IgD-negative memory B cell (primary cell): Measurements from ENCODE around the gene PGBD1. TPM values are rescaled to one million over a fixed set of nuclear protein-coding genes. Genes with fewer than 3 reads are reported as not detected.
A peak's percentile ranks its signal among the peaks of the same experiment; 100 is the strongest.

Source experiments
- H3K27ac Mint-ChIP-seq, 3 donors: one replicate each; pipeline ENCODE4 v1.8.0; 2020 to 2022; ENCODE audit warnings: mild to moderate bottlenecking in 3 of 3, mixed read lengths in 3 of 3, moderate library complexity in 1 of 3
- H3K27me3 Mint-ChIP-seq: one replicate; pipeline ENCODE4 v1.8.0; 2021; ENCODE audit warnings: mixed read lengths
- H3K36me3 Mint-ChIP-seq: one replicate; pipeline ENCODE4 v1.8.0; 2020; ENCODE audit warnings: mild to moderate bottlenecking, mixed read lengths
- H3K4me1 Mint-ChIP-seq, 3 donors: one replicate each; pipeline ENCODE4 v1.8.0; 2020 to 2022; ENCODE audit warnings: mixed read lengths in 3 of 3, mild to moderate bottlenecking in 1 of 3
- H3K4me3 Mint-ChIP-seq, 4 donors: one replicate each; pipeline ENCODE4 v1.8.0; 2020 to 2022; ENCODE audit warnings: mild to moderate bottlenecking in 4 of 4, mixed read lengths in 4 of 4, moderate library complexity in 3 of 4
- H3K9me3 Mint-ChIP-seq, 3 donors: one replicate each; pipeline ENCODE4 v1.8.0; 2020 to 2021; ENCODE audit warnings: mixed read lengths in 3 of 3, mild to moderate bottlenecking in 1 of 3
- polyA plus RNA-seq: library from polyadenylated mRNA; unstranded; fragments of 300-500 nt; fragmentation: Illumina TruSeq; gene quantifications from one replicate; pipeline ENCODE4 v1.2.3, GENCODE V29; 2021

Gene PGBD1
- 0.64 TPM for polyA plus RNA-seq

GRCh38 chr6:28281288-28282064 is at the start of gene PGBD1:
PGBD1 (plus strand) TSS chr6:28281572; CDS start chr6:28283814, 2,242 bp downstream.
- Mint-ChIP-seq H3K4me1 (peaks cover 3 to 7% (median 6%) of the 10 kb centered on the region in 3 donors), H3K36me3 (peaks cover 11% of the 10 kb centered on the region), H3K27me3 (peaks cover 5% of the 10 kb centered on the region), H3K4me3 (peak within 1 kb of the TSS; percentile 39 to 92 (median 86)), H3K27ac (no peak within 1 kb of the TSS), H3K9me3 (peaks cover 0 to 3% (median 0%) of the 10 kb centered on the region in 3 donors)

- H3K27ac Mint-ChIP-seq: no peak overlapping the region
- no peaks in the 10 kb centered on the region for H3K9me3 Mint-ChIP-seq
- H3K4me1 Mint-ChIP-seq: peaks cover 1 to 5% (median 2%) of the 10 kb centered on the region in 3 donors
- no peaks in the 10 kb centered on the region for H3K27me3 Mint-ChIP-seq
- peaks cover 12% of the 10 kb centered on the region for H3K36me3 Mint-ChIP-seq
- no peak overlapping the region for H3K4me3 Mint-ChIP-seq
Measured at GRCh38 chr6:28232785-28233184, 48.6 kb upstream of the PGBD1 start.

GRCh38 chr6:28235912-28236452 is 45.4 kb upstream of the PGBD1 start:
- peaks cover 11% of the 10 kb centered on the region for H3K36me3 Mint-ChIP-seq
- H3K27ac Mint-ChIP-seq: no peak overlapping the region
- H3K27me3 Mint-ChIP-seq: no peaks in the 10 kb centered on the region
- H3K4me1 Mint-ChIP-seq: peaks cover 0 to 2% (median 0%) of the 10 kb centered on the region in 3 donors
- H3K9me3 Mint-ChIP-seq: no peaks in the 10 kb centered on the region
- no peak overlapping the region for H3K4me3 Mint-ChIP-seq

GRCh38 chr6:28239636-28240035 is 41.7 kb upstream of the PGBD1 start:
- H3K27me3 Mint-ChIP-seq: no peaks in the 10 kb centered on the region
- H3K27ac Mint-ChIP-seq: no peak overlapping the region
- H3K36me3 Mint-ChIP-seq: peaks cover 9% of the 10 kb centered on the region

GRCh38 chr6:28240471-28240870 is 40.9 kb upstream of the PGBD1 start:
- Mint-ChIP-seq H3K36me3 (peaks cover 9% of the 10 kb centered on the region), H3K4me1 (peaks cover 0 to 4% (median 0%) of the 10 kb centered on the region in 3 donors), H3K9me3 (no peaks in the 10 kb centered on the region), H3K27me3 (no peaks in the 10 kb centered on the region), H3K27ac (peak overlapping the region in 1 of 3 donors; percentile 8), H3K4me3 (no peak overlapping the region)

More at GRCh38 chr6:28239636-28240035, 41.7 kb upstream of the PGBD1 start:
- Mint-ChIP-seq H3K4me3 (no peak overlapping the region), H3K4me1 (peaks cover 0 to 4% (median 0%) of the 10 kb centered on the region in 3 donors), H3K9me3 (no peaks in the 10 kb centered on the region)

- Mint-ChIP-seq H3K4me1 (peaks cover 0 to 4% (median 0%) of the 10 kb centered on the region in 3 donors), H3K36me3 (peaks cover 14% of the 10 kb centered on the region), H3K27ac (no peak overlapping the region), H3K27me3 (no peaks in the 10 kb centered on the region), H3K9me3 (no peaks in the 10 kb centered on the region), H3K4me3 (no peak overlapping the region)
Measured at GRCh38 chr6:28243946-28244345, 37.4 kb upstream of the PGBD1 start.

- no peak overlapping the region for H3K4me3 Mint-ChIP-seq
- peaks cover 17% of the 10 kb centered on the region for H3K36me3 Mint-ChIP-seq
- no peaks in the 10 kb centered on the region for H3K9me3 Mint-ChIP-seq
- H3K27ac Mint-ChIP-seq: no peak overlapping the region
- H3K4me1 Mint-ChIP-seq: peaks cover 4% of the 10 kb centered on the region in 3 donors
- H3K27me3 Mint-ChIP-seq: no peaks in the 10 kb centered on the region
Measured at GRCh38 chr6:28245206-28245941, 36.0 kb upstream of the PGBD1 start.

GRCh38 chr6:28248916-28249315 is 32.5 kb upstream of the PGBD1 start:
- peaks cover 14 to 22% (median 20%) of the 10 kb centered on the region in 3 donors for H3K4me1 Mint-ChIP-seq
- peaks cover 17% of the 10 kb centered on the region for H3K36me3 Mint-ChIP-seq
- H3K9me3 Mint-ChIP-seq: peaks cover 0 to 2% (median 0%) of the 10 kb centered on the region in 3 donors
- no peaks in the 10 kb centered on the region for H3K27me3 Mint-ChIP-seq
- no peak overlapping the region for H3K27ac Mint-ChIP-seq
- peak overlapping the region in 1 of 4 donors; percentile 71 for H3K4me3 Mint-ChIP-seq

GRCh38 chr6:28250747-28251146 is 30.6 kb upstream of the PGBD1 start:
- H3K4me3 Mint-ChIP-seq: peak overlapping the region; percentile 24 to 84 (median 60)
- H3K27ac Mint-ChIP-seq: peak overlapping the region in 2 of 3 donors; percentile 53 to 60
- H3K4me1 Mint-ChIP-seq: peaks cover 14 to 22% (median 16%) of the 10 kb centered on the region in 3 donors
- H3K27me3 Mint-ChIP-seq: peaks cover 3% of the 10 kb centered on the region
- H3K36me3 Mint-ChIP-seq: peaks cover 10% of the 10 kb centered on the region
- peaks cover 0 to 2% (median 0%) of the 10 kb centered on the region in 3 donors for H3K9me3 Mint-ChIP-seq

GRCh38 chr6:28251661-28252008 is 29.7 kb upstream of the PGBD1 start:
- Mint-ChIP-seq H3K27me3 (peaks cover 3% of the 10 kb centered on the region), H3K27ac (peak overlapping the region; percentile 40 to 95 (median 88)), H3K4me1 (peaks cover 14 to 22% (median 16%) of the 10 kb centered on the region in 3 donors), H3K9me3 (peaks cover 0 to 2% (median 0%) of the 10 kb centered on the region in 3 donors), H3K4me3 (peak overlapping the region; percentile 97 to 100 (median 100)), H3K36me3 (peaks cover 6% of the 10 kb centered on the region)

GRCh38 chr6:28252009-28252975 is 29.1 kb upstream of the PGBD1 start, which contains the start of gene ZKSCAN4:
ZKSCAN4 (minus strand) TSS chr6:28252269; CDS start chr6:28251980, 289 bp downstream.
- H3K36me3 Mint-ChIP-seq: peaks cover 6% of the 10 kb centered on the region
- peak within 1 kb of the TSS; percentile 97 to 100 (median 100) for H3K4me3 Mint-ChIP-seq

GRCh38 chr6:28254121-28254519 is 27.3 kb upstream of the PGBD1 start:
- Mint-ChIP-seq H3K27me3 (peaks cover 5% of the 10 kb centered on the region), H3K36me3 (peaks cover 5% of the 10 kb centered on the region), H3K27ac (no peak overlapping the region), H3K9me3 (peaks cover 0 to 5% (median 3%) of the 10 kb centered on the region in 3 donors), H3K4me3 (no peak overlapping the region), H3K4me1 (peaks cover 17 to 25% (median 20%) of the 10 kb centered on the region in 3 donors)

More at GRCh38 chr6:28252009-28252975, 29.1 kb upstream of the PGBD1 start, which contains the start of gene ZKSCAN4:
- Mint-ChIP-seq H3K27me3 (peaks cover 3% of the 10 kb centered on the region), H3K27ac (peak within 1 kb of the TSS; percentile 40 to 95 (median 88)), H3K4me1 (peaks cover 14 to 22% (median 16%) of the 10 kb centered on the region in 3 donors), H3K9me3 (peaks cover 0 to 3% (median 0%) of the 10 kb centered on the region in 3 donors)

- Mint-ChIP-seq H3K9me3 (peaks cover 0 to 9% (median 3%) of the 10 kb centered on the region in 3 donors), H3K4me3 (peak overlapping the region in 1 of 4 donors; percentile 49), H3K27ac (no peak overlapping the region), H3K36me3 (peaks cover 7% of the 10 kb centered on the region), H3K27me3 (peaks cover 5% of the 10 kb centered on the region), H3K4me1 (peaks cover 5 to 8% (median 8%) of the 10 kb centered on the region in 3 donors)
Measured at GRCh38 chr6:28257042-28257441, 24.3 kb upstream of the PGBD1 start.
